GM23248 (cell line): Measurements from ENCODE around the gene CFAP20DC. TPM values are rescaled to one million over a fixed set of nuclear protein-coding genes. Genes with fewer than 3 reads are reported as not detected.
"Not testable (repeated sequence)": the region's sequence is repeated elsewhere in the genome, so short reads cannot be mapped to it uniquely, and the experiment has no call there.

Experiments used
- DNase-seq: peaks from one replicate; pipeline ENCODE4 v3.0.0-alpha.2; 2015
- H2AFZ ChIP-seq: fragments of 200-600 bp; sonication (generic); 2 replicates; pipeline ENCODE4 v1.6.1; 2016; ENCODE audit warnings: antibody characterized with exemption
- H3F3A ChIP-seq: fragments of 200-600 bp; sonication (generic); 2 replicates; pipeline ENCODE4 v1.6.1; 2016; ENCODE audit warnings: mild to moderate bottlenecking, antibody characterized with exemption, mixed run types; ENCODE audit not compliant: insufficient read depth
- H3K27ac ChIP-seq: fragments of 200-600 bp; sonication (generic); 2 replicates; pipeline ENCODE4 v1.5.1; 2016; ENCODE audit warnings: mild to moderate bottlenecking
- H3K27me3 ChIP-seq: fragments of 200-600 bp; sonication (generic); replicated peaks from 2 replicates; pipeline ENCODE4 v1.6.1; 2016; ENCODE audit warnings: mild to moderate bottlenecking; ENCODE audit not compliant: insufficient read depth
- H3K36me3 ChIP-seq: fragments of 200-600 bp; sonication (generic); 2 replicates; pipeline ENCODE4 v1.6.1; 2016; ENCODE audit warnings: low read depth, mild to moderate bottlenecking
- H3K4me1 ChIP-seq: fragments of 200-600 bp; sonication (generic); 2 replicates; pipeline ENCODE4 v1.6.1; 2016; ENCODE audit warnings: mild to moderate bottlenecking; ENCODE audit not compliant: insufficient read depth
- H3K4me2 ChIP-seq: fragments of 200-600 bp; sonication (generic); one replicate; pipeline ENCODE4 v1.6.1; 2016; ENCODE audit warnings: mild to moderate bottlenecking; ENCODE audit not compliant: unreplicated experiment
- H3K4me3 ChIP-seq: fragments of 200-600 bp; sonication (generic); 2 replicates; pipeline ENCODE4 v1.5.1; 2016; ENCODE audit warnings: mild to moderate bottlenecking
- H3K79me2 ChIP-seq: fragments of 200-600 bp; sonication (generic); 2 replicates; pipeline ENCODE4 v1.6.1; 2016; ENCODE audit warnings: mild to moderate bottlenecking; ENCODE audit not compliant: insufficient read depth
- H3K9ac ChIP-seq: fragments of 200-600 bp; sonication (generic); 2 replicates; pipeline ENCODE4 v1.6.1; 2016; ENCODE audit warnings: mild to moderate bottlenecking
- H3K9me2 ChIP-seq: fragments of 200-600 bp; sonication (generic); 2 replicates; pipeline ENCODE4 v1.6.1; 2016; ENCODE audit warnings: mixed run types, mild to moderate bottlenecking, moderate library complexity; ENCODE audit not compliant: insufficient read depth
- H3K9me3 ChIP-seq: fragments of 200-600 bp; sonication (generic); one replicate; pipeline ENCODE4 v1.6.1; 2017; ENCODE audit warnings: low read depth
- H4K20me1 ChIP-seq: fragments of 200-600 bp; sonication (generic); 2 replicates; pipeline ENCODE4 v1.6.0; 2016; ENCODE audit not compliant: insufficient read depth
- EZH2 ChIP-seq: fragments of 200-600 bp; sonication (generic); IDR thresholded peaks from 2 replicates; pipeline ENCODE4 v1.6.1; 2018; ENCODE audit warnings: antibody characterized with exemption, mild to moderate bottlenecking; ENCODE audit not compliant: insufficient read depth, poor library complexity, severe bottlenecking
- EZH2phosphoT487 ChIP-seq: fragments of 200-600 bp; sonication (generic); IDR thresholded peaks from 2 replicates; pipeline ENCODE4 v1.6.1; 2018; ENCODE audit warnings: antibody characterized with exemption, moderate library complexity, mild to moderate bottlenecking, low read depth; ENCODE audit not compliant: insufficient read depth
- WGBS, 2 experiments: methylation state at CpG; one replicate each; pipeline ENCODE4 v1.1.6; 2015 to 2017; ENCODE audit warnings: low lambda C conversion rate in 2 of 2, low coverage in 1 of 2; ENCODE audit errors: missing lambda C conversion rate in 2 of 2; 5-methylcytosine and 5-hydroxymethylcytosine counted together
- in situ Hi-C: fragments of 300-500 bp; cut with MboI; formaldehyde crosslinking; loops from 2 replicates; pipeline ENCODE4 v1.15.0; 2020
- polyA plus RNA-seq: library from polyadenylated mRNA; unstranded; fragments of >200 nt; fragmentation: Nextera tagmentation; extraction: Ambion mirVana; gene quantifications from 2 replicates; pipeline ENCODE4 v1.2.1, GENCODE V29; 2016
- total RNA-seq: library from RNA; depleted of rRNA; stranded (reverse); fragments of >200 nt; shearing (Covaris generic); gene quantifications from 2 replicates; pipeline ENCODE4 v1.2.3, GENCODE V29; 2014

Gene CFAP20DC
- total and polyA plus RNA-seq, 2 experiments from 2014 or later = 1.9 to 2.9 TPM

- Histone ChIP-seq H3K9me2 (no peaks in the 10 kb centered on the region), H2AFZ (no peak overlapping the region), H3F3A (no peaks in the 10 kb centered on the region), H4K20me1 (no peaks in the 10 kb centered on the region), H3K27me3 (no peaks in the 10 kb centered on the region), H3K9ac (no peak overlapping the region), H3K4me3 (no peak overlapping the region), H3K27ac (no peak overlapping the region), H3K79me2 (no peaks in the 10 kb centered on the region), H3K4me2 (no peak overlapping the region), H3K36me3 (no peaks in the 10 kb centered on the region), H3K4me1 (0 out of 2 replicates have a peak, but pooled peaks cover 5% of the 10 kb centered on the region), H3K9me3 (no peaks in the 10 kb centered on the region)
- in situ Hi-C loops = no loop called here
- WGBS, 2 experiments = 86 to 88% methylated on average over 4 of the region's 4 CpGs
- no peak for TF ChIP-seq EZH2
- no peak for TF ChIP-seq EZH2phosphoT487
- no peak for DNase-seq
Observed at GRCh38 chr3:58897646-58898045, 152.2 kb downstream of the CFAP20DC start.

- H3K4me1 ChIP-seq, H3K4me3 ChIP-seq, H3K9me2 ChIP-seq, H3K79me2 ChIP-seq, H3K27me3 ChIP-seq, H3K4me2 ChIP-seq, H3K9me3 ChIP-seq, H4K20me1 ChIP-seq, H3K9ac ChIP-seq, H3K36me3 ChIP-seq, in situ Hi-C loops, H2AFZ ChIP-seq, DNase-seq, H3K27ac ChIP-seq, H3F3A ChIP-seq: not testable (repeated sequence)
- 86 to 90% methylated on average over 5 of the region's 5 CpGs for WGBS, 2 experiments
Observed at GRCh38 chr3:58895678-58896077, 154.1 kb downstream of the CFAP20DC start.

GRCh38 chr3:58892526-58892925 is 157.3 kb downstream of the CFAP20DC start:
- H3K9me3 ChIP-seq, H4K20me1 ChIP-seq, H3K9ac ChIP-seq, H3K27ac ChIP-seq, DNase-seq, H3K4me1 ChIP-seq, H3K4me3 ChIP-seq, in situ Hi-C loops, H3K27me3 ChIP-seq, H3K79me2 ChIP-seq, H3K4me2 ChIP-seq, H3F3A ChIP-seq, H3K36me3 ChIP-seq, H2AFZ ChIP-seq, H3K9me2 ChIP-seq: not testable (repeated sequence)
- WGBS, 2 experiments = 69 to 71% methylated on average over 2 of the region's 2 CpGs

DNA sequence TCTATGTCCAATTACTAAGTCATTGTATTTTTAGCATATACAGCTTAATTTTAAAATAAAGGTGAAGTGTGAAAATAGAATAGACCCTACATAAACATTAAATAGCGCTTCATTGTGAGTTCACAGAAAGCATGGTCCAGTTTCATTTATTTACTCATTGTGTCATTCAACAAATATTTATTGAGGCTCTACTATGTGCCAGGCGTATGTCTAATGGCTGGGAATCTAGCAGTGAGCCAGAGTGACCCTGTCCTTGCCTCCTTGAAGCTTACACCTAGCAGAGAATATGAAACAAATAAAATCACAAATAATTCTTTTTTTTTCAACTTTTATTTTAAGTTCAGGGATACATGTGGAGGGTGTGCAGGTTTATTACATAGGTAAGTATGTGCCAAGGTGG is 161.7 kb downstream of the CFAP20DC start:
- Histone ChIP-seq H3K9me3 (no peaks in the 10 kb centered on the region), H3K36me3 (no peaks in the 10 kb centered on the region), H3K27ac (no peak overlapping the region), H3K79me2 (no peaks in the 10 kb centered on the region), H3K9me2 (no peaks in the 10 kb centered on the region), H2AFZ (no peak overlapping the region), H4K20me1 (no peaks in the 10 kb centered on the region), H3K9ac (no peak overlapping the region), H3K27me3 (no peaks in the 10 kb centered on the region), H3K4me2 (no peak overlapping the region), H3K4me3 (no peak overlapping the region), H3K4me1 (no peaks in the 10 kb centered on the region), H3F3A (no peaks in the 10 kb centered on the region)
- TF ChIP-seq EZH2 = no peak
- no peak for TF ChIP-seq EZH2phosphoT487
- WGBS, 2 experiments = 94 to 96% methylated on average over 2 of the region's 2 CpGs
- in situ Hi-C loops = no loop called here
- no peak for DNase-seq

GRCh38 chr3:58884453-58884852 is 165.4 kb downstream of the CFAP20DC start:
- Histone ChIP-seq H4K20me1 (no peaks in the 10 kb centered on the region), H3K9me3 (no peaks in the 10 kb centered on the region), H3K4me2 (no peak overlapping the region), H3K79me2 (no peaks in the 10 kb centered on the region), H3K4me1 (peaks cover 8% of the 10 kb centered on the region; the same call in 1 of the 2 replicates), H2AFZ (no peak overlapping the region), H3K36me3 (no peaks in the 10 kb centered on the region), H3K4me3 (no peak overlapping the region), H3K27me3 (no peaks in the 10 kb centered on the region), H3F3A (no peaks in the 10 kb centered on the region), H3K9me2 (no peaks in the 10 kb centered on the region), H3K27ac (no peak overlapping the region), H3K9ac (no peak overlapping the region)
- in situ Hi-C loops = no loop called here
- WGBS, 2 experiments = 42 to 52% methylated on average over 5 of the region's 5 CpGs
- TF ChIP-seq EZH2 = no peak
- DNase-seq = no peak
